Measurements from ENCODE around the gene CCDC61.

DNA sequence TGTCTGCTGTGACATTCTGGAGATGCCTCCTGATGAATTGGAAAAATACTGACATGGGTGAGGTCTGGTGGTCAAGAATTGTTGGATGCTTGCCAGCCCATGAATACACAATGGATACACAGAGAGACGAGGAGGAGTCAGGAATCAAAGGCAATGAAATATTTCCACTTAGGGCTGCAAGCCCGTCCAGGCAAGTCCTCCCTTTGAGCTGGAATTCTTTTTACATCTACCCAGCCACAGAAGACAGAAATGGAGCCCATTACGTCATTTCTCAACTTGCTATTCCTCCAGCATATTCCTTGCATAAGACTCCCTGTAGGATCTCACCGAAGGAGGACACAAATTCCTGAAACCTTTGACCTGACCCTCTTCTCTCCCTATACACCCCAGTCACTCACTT, 61.3 kb downstream of the CCDC61 start:
- TF ChIP-seq, protein P1, sequence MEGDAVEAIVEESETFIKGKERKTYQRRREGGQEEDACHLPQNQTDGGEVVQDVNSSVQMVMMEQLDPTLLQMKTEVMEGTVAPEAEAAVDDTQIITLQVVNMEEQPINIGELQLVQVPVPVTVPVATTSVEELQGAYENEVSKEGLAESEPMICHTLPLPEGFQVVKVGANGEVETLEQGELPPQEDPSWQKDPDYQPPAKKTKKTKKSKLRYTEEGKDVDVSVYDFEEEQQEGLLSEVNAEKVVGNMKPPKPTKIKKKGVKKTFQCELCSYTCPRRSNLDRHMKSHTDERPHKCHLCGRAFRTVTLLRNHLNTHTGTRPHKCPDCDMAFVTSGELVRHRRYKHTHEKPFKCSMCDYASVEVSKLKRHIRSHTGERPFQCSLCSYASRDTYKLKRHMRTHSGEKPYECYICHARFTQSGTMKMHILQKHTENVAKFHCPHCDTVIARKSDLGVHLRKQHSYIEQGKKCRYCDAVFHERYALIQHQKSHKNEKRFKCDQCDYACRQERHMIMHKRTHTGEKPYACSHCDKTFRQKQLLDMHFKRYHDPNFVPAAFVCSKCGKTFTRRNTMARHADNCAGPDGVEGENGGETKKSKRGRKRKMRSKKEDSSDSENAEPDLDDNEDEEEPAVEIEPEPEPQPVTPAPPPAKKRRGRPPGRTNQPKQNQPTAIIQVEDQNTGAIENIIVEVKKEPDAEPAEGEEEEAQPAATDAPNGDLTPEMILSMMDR (conservative IDR thresholded peaks at IDR 0.05; ENCODE audit: low read depth, low read length), result no peak
- no peak for TF ChIP-seq EZH2 (IDR thresholded peaks at IDR 0.05; ENCODE audit: low read length, unreplicated experiment)
- no peak for TF ChIP-seq EZH2phosphoT487 (IDR thresholded peaks at IDR 0.05; ENCODE audit: borderline replicate concordance, low read length)

Measured in PC-3 (cell line).